Left cardiac atrium (tissue), 4 donors: Measurements from ENCODE around the gene SLAMF9. TPM values are rescaled to one million over a fixed set of nuclear protein-coding genes. Genes with fewer than 3 reads are reported as not detected.
"Not testable (repeated sequence)": the region's sequence is repeated elsewhere in the genome, so short reads cannot be mapped to it uniquely, and the experiment has no call there.

ENCODE experiments used
- ATAC-seq, 2 donors: fragments of 200-7000 bp; cut with Tn5 transposase; one replicate each; pipeline ENCODE4 v1.9.1; 2020; ENCODE audit warnings: mild to moderate bottlenecking in 2 of 2, moderate library complexity in 2 of 2
- DNase-seq: peaks from one replicate; pipeline ENCODE4 v3.0.0-alpha.2; 2020
- intact Hi-C, 2 donors: fragments of 100-400 bp; cut with DNase I; formaldehyde crosslinking; loops; one replicate each; pipeline versions ENCODE4 v1.14.1 to v1.15.1; 2022 to 2023
- total RNA-seq, 2 donors: library from RNA; stranded (reverse); fragmentation: NEBNext Ultra II Directional; extraction: Animal tissue kit (Norgen Biotek cat#: 25700); gene quantifications; one replicate each; pipeline ENCODE4 v1.2.1, GENCODE V29; 2021
- donor health status: DM: no; HTN: yes; CAD: no.
- donor health status: DM: no; HTN: yes; CAD: no; lungs with severe emphysema.
- donor health status: DM: yes; HTN: yes; CAD: no.
- donor health status: Dilated cardiomyopathy.

The SLAMF9 gene
- total RNA-seq, 2 donors from 2014 or later = 0.35 TPM; not detected in 1

GRCh38 chr1:159915571-159916241 lies 38.3 kb downstream of the SLAMF9 start:
- ATAC-seq (peak; percentile 1 to 32), DNase-seq (peak; percentile 17)
- intact Hi-C loops = no loop called here

DNA sequence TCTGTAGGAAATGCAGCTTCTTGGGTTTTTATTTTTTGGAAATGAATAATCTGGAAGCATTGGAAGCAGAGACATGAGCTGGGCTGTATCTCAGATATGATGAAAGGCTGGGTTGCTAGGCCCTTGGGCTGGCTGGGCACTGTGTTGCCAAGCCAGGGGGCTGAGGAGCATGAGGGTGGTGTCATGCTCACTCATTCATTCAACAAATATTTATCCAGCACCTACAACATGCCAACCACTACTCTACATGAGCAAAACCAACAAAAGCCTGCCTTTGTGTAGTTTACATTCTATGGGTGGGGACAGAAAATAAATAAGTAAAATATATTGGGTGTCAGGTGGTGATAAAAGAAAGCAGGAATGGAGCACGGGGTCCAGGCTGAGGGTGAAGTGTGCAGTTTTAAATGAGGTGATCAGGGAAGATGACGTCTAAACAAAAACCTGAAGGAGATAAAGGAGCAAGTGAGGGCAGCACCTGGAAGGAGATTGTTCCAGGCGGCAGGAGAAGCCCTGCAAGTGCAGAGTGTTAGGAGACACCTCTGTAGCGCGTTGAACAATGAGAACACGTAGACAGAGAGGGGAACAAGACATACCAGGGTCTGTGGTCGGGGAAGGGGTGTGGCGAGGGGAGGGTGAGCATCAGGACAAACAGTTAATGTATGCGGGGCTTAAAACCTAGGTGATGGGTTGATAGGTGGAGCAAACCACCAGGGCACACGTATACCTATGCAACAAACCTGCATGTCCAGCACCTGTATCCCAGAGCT lies 39.6 kb downstream of the SLAMF9 start:
- intact Hi-C loops = no loop called here
- DNase-seq = peak; percentile 16
- peak in 1 of 2 donors; percentile 1 for ATAC-seq

DNA sequence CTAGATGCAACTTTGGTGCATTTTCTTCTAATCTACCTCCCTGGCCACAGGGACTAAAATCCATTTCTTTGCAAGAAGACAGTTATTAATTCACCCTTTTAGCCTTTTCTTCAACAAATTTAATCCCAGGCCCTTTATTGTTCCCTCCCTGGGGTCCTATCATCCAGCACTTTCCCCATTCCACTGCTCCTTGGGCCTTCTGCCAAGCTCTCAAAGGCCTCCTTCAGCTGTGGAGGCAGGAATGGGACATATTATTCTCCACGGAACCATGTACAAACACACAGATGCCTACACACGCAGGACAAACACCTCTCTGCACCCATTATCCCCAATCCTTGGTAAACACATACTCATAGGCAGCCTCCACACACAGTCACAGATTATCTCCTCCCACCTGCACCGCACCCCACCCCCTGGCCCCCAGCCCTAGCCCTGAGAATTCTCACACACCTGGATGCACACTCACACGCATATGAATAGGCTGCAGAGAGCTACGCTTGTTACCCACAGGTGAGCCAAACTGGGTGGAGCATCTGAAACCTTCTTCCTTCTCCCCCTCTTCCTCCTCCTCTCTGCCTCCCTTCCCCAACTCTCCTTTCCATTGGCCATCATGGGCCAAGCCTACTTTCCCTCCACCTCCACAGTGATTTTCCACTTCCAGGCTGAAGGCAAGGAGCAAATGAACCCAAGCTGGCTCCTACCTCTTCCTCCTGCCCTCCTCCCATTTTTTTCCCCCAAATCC lies 40.4 kb downstream of the SLAMF9 start:
- intact Hi-C loops = no loop called here
- peak; percentile 17 for DNase-seq
- peak in 1 of 2 donors; percentile 9 for ATAC-seq

DNA sequence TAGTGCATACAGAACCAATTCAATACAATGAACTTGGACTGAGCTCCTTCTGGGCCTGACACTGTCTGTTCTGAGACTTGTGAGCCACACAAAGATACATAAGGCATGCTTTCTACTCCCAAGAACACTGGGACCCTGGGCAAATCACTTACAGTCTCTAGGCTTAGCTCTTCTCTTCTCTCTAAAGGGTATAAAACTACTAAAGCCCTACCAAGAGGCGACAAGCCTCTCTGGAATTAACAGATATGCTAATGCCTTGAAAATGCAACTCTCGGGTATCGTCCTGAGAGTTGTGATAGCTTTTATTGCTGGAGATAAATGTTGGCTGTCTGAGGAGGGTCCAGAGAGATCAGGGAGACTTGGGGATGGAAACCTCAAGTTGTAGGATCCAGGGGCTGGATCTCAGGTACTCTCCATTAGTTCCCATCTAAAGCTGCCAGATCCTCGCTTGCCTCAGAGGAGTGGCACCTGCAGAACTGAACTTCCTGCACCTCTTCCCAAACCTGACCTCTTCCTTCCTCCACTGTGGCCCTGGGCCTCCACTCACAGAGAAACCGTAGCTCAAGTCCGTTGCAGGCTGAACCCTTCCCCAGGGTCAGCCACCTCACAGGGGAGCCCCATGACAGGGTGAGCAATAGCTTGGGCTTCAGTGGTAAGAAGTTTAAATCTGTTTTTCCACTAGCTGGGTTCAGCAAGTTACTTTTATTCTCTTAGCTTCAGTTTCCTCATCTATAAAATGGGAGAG lies 42.5 kb downstream of the SLAMF9 start:
- intact Hi-C loops = no loop called here
- ATAC-seq (no peak), DNase-seq (peak; percentile 7)

DNA sequence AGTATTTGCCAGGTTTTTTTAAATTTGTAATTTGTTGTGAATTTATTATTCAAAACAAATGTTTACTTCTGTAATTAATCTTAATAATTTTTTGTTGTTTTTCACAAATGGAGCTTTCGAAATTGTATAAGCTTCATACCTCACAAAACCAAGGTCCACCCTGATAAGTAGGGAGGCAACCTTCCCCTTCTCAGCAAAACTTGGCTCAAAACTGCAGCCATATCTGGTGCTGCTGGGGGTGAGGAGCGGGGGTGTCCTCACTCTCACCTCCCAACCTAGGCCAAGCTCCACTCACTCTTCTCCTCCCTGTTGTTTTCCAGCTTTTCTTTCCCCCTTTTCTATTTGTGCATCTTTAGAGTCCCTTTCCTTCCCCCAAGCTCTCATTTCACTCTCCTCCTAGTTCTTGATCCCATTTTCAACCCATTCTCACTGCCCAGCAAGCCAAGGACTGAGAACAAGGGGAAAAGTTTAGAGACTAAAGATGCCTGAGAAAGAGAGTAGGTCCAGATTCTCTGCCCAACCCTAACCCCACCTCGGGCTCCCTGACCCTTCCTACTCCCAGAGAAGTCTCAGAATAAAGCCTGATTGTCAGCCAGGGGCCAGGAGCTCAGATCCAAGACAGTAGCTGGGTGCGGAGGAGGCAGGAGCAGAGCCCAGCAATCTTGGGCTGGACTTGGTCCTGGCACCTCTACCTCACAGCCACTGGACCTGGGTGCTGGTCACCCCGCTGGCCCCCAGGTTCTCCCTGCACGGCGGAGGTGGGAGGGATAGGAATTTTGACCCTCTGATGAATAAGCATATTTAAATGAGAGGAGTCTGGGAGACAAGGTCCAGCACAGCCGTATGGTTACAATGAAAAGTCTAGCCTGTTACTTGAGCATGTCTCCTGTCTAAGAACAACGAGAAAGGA lies 45.8 kb downstream of the SLAMF9 start:
- ATAC-seq (peak in 1 of 2 donors; percentile 15), DNase-seq (no peak)
- intact Hi-C loops = no loop called here

DNA sequence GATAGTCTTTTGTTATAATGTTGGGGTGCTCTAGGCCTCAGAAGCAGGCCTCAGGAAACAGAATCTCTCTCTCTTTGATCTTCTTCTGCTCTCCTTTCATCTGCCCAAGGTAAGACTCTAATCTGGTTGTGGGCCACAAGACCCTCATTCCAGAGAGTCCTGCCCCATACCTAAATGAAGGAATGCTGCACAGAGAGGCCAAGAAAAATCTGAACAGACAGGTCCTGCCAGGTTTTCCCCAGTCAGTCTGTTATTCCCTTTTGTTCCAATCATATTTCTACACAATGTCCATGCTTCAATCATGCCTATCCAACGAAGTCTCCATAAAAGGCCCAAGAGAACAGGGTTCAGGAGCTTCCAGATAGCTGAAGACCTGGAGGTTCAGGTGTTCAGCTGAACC lies 47.1 kb downstream of the SLAMF9 start:
- intact Hi-C loops = no loop called here
- DNase-seq (no peak), ATAC-seq (no peak)

DNA sequence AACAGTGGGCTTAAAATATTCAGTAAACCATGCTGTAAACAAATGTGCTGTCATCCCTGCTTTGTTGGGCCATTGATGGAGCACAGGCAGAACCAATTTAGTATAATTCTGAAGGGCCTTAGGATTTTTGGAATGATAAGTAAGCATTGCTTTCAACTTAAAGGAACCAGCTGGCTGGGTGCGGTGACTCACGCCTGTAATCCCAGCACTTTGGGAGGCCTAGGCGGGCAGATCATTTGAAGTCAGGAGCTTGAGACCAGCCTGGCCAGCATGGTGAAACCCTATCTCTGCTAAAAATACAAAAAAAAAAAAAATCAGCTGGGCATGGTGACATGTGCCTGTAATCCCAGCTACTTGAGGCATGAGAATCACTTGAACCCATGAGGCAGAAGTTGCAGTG lies 50.0 kb downstream of the SLAMF9 start:
- intact Hi-C loops, ATAC-seq, DNase-seq: not testable (repeated sequence)

DNA sequence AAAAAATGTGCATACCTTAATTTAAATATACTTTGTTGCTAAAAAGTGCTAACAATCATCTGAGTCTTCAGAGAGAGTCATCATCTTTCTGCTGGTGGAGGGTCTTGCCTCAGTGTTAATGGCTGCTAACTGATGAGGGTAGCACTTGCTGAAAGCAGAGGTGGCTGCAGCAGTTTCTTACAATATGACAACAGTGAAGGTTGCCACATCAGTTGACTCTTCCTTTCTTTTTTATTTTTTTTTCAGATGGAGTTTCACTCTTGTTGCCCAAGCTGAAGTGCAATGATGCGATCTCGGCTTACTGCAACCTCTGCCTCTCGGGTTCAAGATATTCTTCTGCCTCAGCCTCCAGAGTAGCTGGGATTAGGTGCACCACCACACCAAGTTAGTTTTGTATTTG lies 51.5 kb downstream of the SLAMF9 start:
- intact Hi-C loops = no loop called here
- no peak for DNase-seq
- no peak for ATAC-seq

Other genes starting within 250 kb of the SLAMF9 start
- gene CRP, start 239.6 kb downstream of the SLAMF9 start, total RNA-seq = not detected
- gene DUSP23, start 173.3 kb downstream of the SLAMF9 start, total RNA-seq = 10 to 100 TPM; 25.4 to 36.0 TPM
- gene FCRL6, start 151.9 kb downstream of the SLAMF9 start, total RNA-seq = 1 to 10 TPM in 1 of 2 donors, under 1 TPM in 1; 0.21 to 1.1 TPM
- 1 to 10 TPM; 2.4 to 4.4 TPM for gene SLAMF8, start 127.4 kb downstream of the SLAMF9 start, total RNA-seq
- not detected for gene VSIG8, start 91.6 kb downstream of the SLAMF9 start, total RNA-seq
- 1 to 10 TPM; 1.6 to 2.0 TPM for gene CFAP45, start 54.1 kb downstream of the SLAMF9 start, total RNA-seq
- 100 to 1,000 TPM; 201 to 276 TPM for gene TAGLN2, start 28.7 kb downstream of the SLAMF9 start, total RNA-seq
- gene IGSF9, start 8.6 kb downstream of the SLAMF9 start, total RNA-seq = 1 to 10 TPM; 1.4 to 3.3 TPM
- 1 to 10 TPM; 3.3 to 3.4 TPM for gene PIGM, start 77.8 kb upstream of the SLAMF9 start, total RNA-seq
- gene KCNJ10, start 115.9 kb upstream of the SLAMF9 start, total RNA-seq = under 1 TPM; 0.05 to 0.15 TPM
- gene KCNJ9, start 127.3 kb upstream of the SLAMF9 start, total RNA-seq = under 1 TPM in 1 of 2 donors, not detected in 1; 0.06 TPM
- gene IGSF8, start 144.4 kb upstream of the SLAMF9 start, total RNA-seq = 10 to 100 TPM; 18.8 to 22.1 TPM
- gene ATP1A2, start 161.5 kb upstream of the SLAMF9 start, total RNA-seq = 100 to 1,000 TPM; 114 to 176 TPM
- gene ATP1A4, start 197.4 kb upstream of the SLAMF9 start, total RNA-seq = under 1 TPM in 1 of 2 donors, not detected in 1; 0.13 TPM
- 10 to 100 TPM; 10.5 to 21.8 TPM for gene CASQ1, start 236.3 kb upstream of the SLAMF9 start, total RNA-seq